OCI-M1 (cell line): Measurements from ENCODE around the gene CDK11A.
"Not testable (repeated sequence)": the region's sequence is repeated elsewhere in the genome, so short reads cannot be mapped to it uniquely, and the experiment has no call there.

Experiments
- DNase-seq: peaks from one replicate; lab custom pipeline; 2025; lab: John Stamatoyannopoulos, UW

CDK11A gene

DNA sequence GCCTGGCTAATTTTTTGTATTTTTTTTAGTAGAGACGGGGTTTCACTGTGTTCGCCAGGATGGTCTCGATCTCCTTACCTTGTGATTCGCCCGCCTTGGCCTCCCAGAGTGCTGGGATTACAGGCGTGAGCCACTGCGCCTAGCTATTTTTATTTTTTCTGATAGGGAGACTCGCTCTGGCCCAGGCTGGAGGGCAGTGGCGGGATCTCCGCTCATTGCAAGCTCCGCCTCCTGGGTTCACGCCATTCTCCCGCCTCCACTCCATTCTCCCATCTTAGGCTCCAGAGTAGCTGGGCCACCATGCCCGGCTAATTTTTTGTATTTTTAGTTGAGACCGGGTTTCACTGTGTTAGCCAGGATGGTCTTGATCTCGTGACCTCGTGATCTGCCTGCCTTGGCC lies 1.9 kb upstream of the CDK11A start:
- DNase-seq = not testable (repeated sequence)

DNA sequence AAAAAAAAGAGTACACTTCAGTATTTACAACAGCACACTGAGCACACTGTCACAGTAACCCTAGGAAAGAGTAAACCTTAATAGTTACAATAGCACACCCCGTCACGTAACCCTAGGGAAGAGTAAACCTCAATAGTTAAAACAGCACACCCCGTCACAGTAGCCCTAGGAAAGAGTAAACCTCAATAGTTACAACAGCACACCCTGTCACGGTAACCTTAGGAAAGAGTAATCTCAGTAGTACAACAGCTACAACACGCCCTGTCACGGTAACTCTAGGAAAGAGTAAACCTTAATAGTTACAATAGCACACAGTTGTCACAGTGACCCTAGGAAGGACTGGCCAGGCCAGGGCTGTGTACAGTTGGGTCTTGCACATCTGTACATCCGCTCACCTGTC lies 3.0 kb downstream of the CDK11A start:
- DNase-seq = no peak

DNA sequence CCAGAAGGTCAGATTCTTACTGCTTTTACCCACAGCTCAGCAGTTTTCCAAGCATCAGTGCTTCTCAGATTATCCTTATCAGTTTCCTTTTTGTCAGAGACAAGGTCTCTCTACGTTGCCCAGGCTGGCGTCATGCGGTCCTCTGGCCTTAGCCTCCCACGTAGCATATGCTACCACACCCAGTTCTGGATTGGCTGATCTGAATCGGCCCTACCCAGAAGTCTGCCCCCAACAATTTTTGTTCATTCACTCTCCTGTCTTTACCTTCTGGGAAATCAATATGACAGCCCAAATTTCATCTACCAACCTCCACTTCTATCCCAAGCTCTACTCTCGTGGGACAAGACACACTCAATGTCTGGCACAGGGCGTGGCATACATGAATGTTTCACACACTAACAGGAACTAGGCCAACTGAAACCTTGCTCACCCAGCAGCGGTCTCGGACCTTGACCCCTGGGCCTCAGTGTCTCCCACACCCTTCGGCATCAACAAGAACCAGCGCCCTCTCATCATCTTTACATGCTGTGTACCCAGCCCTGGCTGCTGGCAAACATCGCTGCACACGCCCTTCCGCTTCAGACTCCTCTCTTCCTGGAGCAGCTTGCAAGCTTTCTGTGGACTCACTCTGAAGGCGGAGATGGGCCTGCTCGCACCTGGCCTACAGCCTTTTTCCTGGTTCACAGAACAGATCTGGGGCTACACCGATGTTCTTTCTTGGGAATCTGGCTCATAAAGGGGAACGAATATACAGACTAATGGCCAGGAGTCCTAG lies 8.9 kb downstream of the CDK11A start:
- DNase-seq = peak; percentile 88

DNA sequence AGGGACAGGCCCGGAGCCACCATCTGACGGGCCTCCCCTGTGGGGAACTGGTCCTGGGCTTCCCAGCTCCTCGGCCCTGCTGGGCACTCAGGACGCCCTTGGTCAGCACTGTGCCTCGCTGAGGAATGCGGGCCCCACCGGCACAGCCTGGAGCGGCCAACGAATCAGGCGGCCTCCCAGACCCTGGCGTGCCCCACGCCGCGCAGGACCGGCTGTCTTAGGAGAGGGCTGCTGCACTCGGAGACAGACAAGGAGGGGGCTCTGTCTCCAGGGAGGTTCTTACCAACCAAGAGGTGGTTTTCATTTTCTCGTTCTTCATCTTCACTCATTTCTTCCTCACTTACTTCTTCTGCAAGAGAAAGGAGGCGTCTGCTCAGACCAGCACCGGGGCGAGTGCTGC lies 16.3 kb downstream of the CDK11A start:
- DNase-seq = not testable (repeated sequence)

DNA sequence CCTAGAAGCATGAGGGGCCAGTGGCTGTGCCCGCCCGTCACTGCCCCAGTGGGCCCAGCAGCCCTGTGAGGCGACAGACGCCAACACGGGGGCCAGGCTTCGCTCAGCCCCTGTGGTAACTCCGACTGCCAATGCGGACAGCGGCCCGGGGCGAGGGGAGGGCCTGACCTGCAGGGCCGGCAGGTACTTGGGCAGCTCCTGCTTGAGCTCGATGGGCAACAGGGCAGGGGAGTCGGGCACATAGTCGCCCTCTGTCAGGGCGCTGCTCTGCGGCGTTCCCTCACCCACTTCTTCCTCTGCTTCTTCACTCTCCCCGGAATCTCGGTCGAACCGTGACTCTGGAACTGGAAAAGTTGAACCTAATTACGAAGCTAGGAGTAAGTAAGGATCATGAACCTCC lies 16.9 kb downstream of the CDK11A start:
- DNase-seq = not testable (repeated sequence)

- DNase-seq = not testable (repeated sequence)
These were observed 18.5 kb downstream of the CDK11A start for GRCh38 chr1:1705623-1706022.

DNA sequence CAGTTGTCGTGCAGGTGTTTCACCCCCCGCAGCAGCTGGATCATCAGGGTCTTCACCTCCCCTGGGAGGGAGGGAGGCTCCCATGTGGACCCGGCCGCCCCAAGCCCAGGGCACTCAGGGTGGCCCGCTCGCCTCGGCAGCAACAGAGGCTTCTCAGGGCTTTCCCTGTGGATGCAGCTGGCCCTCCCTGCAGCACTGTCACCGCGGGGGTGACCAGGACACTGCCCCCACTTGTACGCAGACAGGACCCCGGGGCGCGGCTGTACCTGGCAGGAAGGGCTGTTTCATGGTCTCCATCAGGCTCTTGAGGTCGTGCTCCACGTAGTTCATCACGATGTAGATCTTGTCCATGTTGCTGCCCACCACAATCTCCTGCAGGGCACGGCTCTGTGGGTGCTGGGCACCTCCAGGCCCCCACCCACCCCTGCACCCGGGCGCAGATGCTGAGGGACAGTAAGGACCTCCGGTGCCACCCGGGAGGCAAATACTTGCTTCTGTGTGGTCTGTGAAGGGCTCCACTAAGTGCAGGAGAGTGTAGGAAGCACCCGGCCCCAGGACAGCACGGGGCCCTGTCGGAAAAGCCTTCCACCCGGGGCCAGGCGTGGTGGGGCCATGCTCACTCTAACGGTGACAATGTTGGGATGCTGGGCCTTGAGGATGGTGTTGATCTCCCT lies 19.7 kb downstream of the CDK11A start:
- DNase-seq = not testable (repeated sequence)

DNA sequence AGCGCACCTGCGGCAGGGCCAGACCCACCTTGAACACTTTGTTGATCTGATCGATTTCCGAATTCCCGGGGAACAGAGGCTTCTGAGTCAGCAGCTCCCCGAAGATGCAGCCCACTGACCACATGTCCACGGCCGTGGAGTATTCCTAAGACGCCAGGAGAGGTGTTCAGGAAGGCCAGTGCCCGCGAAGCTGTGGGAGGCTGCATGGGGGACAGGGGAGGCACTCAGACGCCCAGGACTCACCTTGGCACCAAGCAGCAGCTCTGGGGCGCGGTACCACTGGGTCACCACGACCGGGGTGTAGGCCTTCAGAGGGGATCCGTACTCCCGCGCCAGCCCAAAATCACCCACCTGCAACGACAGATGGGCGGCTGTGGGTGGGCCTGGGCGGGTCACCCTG lies 20.4 kb downstream of the CDK11A start:
- DNase-seq = no peak

GRCh38 chr1:1702506-1702905 lies 21.7 kb downstream of the CDK11A start:
- DNase-seq = not testable (repeated sequence)

DNA sequence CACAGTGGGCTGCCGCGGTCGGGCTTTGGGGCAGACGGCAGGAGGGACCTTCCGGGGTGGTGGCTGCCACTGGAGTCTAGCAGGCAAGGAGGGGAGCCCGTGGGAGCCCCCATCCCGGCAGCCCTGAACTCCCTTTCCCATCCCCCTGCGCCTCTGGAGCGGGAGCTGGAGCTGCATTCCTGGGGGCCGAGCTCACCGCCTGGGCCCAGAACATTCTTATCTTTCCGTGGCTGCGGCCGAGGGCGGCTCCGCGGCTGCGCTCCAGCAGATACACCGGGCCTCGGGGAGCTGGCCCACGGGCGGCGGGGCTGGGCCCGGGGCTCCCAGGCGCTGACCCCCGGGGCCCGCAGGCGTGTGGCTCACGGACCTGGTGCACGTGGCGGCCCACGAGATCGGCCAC lies 23.6 kb downstream of the CDK11A start:
- DNase-seq = not testable (repeated sequence)

GRCh38 chr1:1700067-1700466 lies 24.1 kb downstream of the CDK11A start:
- not testable (repeated sequence) for DNase-seq

DNA sequence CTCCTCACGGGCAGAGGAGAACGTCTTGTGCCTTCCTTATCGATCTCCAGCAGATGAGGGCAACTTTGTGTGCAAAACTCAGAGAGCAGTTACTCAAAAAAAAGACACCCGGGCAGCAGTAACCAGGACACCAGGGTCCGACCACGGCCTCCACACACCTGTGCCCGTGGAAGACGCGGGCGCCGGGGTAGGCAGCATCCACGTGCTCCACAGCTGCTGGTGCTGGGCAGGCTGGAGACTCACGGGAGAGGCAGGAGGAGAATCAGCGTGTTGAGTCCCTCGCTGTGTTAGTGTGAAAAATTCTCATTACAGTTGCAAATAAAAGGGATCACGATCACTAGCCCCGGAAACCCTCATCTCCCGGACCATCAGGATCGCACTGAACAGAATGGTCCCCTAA lies 25.1 kb downstream of the CDK11A start:
- DNase-seq = not testable (repeated sequence)

GRCh38 chr1:1697358-1698183 lies 26.6 kb downstream of the CDK11A start:
- DNase-seq = not testable (repeated sequence)

GRCh38 chr1:1696431-1697357 lies 27.5 kb downstream of the CDK11A start:
- not testable (repeated sequence) for DNase-seq

GRCh38 chr1:1692714-1693647 lies 31.2 kb downstream of the CDK11A start, which contains the start of gene SLC35E2B:
TSS of gene SLC35E2B (minus strand) at chr1:1692795. CDS start at chr1:1676699, 16,096 bp downstream.
- peak; percentile 94 for DNase-seq

DNA sequence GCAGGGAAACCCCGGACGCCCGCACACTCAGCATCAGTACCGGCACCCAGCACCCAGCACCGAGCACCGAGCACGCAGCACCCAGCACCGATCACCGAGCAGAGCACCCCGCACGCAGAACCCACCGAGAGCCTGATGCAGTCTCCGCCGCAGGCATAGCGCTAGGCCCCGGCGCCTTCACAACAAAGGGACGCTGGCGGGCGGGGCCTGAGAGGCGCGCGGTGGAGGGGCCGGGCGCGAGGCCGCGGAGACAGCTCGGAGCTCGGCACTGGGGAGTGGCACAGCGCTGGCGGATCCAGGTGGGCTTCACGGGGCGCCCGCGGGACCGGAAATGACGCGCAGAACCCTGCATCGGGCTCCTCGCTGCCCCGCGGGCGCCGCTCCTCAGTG lies 31.8 kb downstream of the CDK11A start:
- DNase-seq = peak; percentile 88

DNA sequence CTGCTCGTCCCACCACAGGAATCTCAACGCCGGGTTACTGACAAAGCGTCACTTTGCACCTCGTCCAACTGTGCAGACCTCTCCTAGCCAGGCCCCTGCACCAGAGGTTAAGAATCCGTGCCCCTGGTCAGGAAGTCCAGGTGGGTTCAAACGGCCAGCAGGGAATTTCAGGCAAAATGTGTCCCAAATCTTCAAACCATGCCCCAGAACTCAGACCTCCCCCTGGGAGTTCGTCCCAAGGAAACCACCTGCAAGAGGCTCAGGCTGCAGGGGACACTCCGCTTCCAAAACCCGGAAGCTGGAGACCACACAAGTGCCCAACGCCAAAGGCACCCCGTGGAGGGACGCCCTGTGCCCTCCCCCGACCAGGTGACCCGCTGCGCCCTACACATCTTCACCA lies 32.7 kb downstream of the CDK11A start:
- DNase-seq = not testable (repeated sequence)

- DNase-seq = not testable (repeated sequence)
These were observed 34.6 kb downstream of the CDK11A start for GRCh38 chr1:1689526-1689925.

DNA sequence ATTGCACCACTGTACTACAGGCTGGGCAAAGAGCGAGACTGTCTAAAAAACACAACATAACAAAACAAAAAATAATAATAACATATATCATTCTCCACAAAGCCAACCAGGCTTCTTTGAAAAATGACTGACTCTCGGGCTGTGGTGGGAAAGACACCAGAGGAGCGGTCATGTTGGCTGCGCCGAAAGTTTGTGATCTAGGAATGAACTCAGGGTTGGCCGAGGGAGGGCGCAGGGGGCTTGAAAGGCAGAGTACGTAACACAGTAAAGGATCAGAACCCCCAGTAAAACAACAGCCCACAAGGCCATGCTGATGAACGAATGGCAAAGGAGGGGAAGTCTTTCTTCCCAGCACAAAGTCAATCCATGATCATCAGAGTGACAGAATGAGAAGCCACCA lies 36.3 kb downstream of the CDK11A start:
- DNase-seq = no peak

- DNase-seq = no peak
These were observed 40.0 kb downstream of the CDK11A start for GRCh38 chr1:1684031-1684681.
